ENCODE results near the gene COL28A1.
"Not testable (repeated sequence)": the region's sequence is repeated elsewhere in the genome, so short reads cannot be mapped to it uniquely, and the experiment has no call there.

The COL28A1 gene

DNA sequence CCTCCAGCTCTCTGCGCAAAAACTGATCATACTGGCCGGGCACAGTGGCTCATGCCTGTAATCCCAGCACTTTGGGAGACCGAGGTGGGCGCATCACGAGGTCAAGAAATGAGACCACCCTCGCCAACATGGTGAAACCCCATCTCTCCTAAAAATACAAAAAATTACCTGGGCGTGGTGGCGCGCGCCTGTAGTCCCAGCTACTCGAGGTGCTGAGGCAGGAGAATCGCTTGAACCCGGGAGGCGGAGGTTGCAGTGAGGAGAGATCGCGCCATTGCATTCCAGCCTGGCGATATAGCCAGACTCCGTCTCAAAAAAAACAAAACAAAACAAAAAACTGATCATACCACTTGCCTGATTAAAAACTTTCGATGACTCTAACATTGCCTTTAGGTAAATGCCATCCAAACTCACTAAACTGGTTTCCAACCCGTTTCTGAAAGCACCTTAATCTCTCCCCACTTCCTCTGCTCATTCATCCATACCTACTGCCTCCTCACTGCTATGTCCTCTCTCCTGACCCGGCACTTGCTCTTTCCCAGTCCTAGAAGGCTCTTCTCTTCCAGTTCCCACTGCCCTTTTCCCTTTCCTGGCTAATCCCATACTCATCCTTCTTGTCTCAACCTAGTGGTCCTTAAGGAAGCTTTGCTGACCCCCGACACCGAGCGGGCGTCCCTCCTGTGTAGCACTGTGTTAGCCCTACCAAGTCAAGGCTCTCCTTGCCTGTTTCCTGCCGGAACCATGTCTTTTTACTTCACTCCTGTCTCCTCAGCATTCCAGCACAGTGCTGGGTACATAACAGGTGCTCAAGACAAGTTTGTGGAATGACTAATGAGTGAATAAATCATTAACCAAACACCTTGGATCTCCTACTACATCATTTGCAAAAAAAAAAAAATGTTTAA is 30.3 kb upstream of the COL28A1 start:
- no peak overlapping the region for H3K27ac Mint-ChIP-seq
- ATAC-seq (peak; percentile 7), DNase-seq (no peak)
- H3K4me3 Mint-ChIP-seq: no peak overlapping the region
- H3K4me1 Mint-ChIP-seq: peaks cover 31% of the 10 kb centered on the region
- H3K9me3 Mint-ChIP-seq: no peaks in the 10 kb centered on the region
- H3K27me3 Mint-ChIP-seq: no peaks in the 10 kb centered on the region

DNA sequence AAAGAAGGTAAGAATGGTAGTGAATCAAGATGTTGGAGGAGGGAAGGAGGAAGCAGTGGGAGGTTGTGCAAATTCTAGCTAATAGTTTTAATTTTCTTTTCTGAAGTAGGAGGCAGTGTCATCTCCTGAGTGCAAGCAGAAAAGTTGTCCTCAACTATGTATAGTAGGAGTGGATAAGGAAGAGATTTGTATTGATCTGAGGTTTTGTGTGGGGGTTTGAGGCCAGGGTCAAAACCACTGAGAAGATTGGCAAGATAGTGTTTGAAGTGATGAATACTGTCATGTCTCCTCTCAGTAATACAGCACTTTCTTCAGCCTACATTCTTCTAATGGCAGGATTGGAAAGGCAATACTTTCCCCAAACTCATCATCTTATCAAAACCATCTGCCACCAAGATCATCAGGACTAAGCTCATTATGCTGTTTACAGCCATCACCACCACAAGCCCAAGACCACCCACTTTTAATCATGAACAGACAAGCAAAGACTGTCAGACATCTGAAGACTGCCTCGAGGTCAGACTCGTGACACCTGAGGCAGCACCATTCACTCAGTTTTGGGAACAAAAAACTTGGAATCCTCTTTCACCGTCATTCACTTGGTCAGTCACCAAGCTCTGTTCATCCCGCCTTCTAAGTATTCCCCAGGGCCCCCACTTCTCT is 29.5 kb upstream of the COL28A1 start:
- H3K4me3 Mint-ChIP-seq: no peak overlapping the region
- H3K27ac Mint-ChIP-seq: no peak overlapping the region
- H3K27me3 Mint-ChIP-seq: no peaks in the 10 kb centered on the region

DNA sequence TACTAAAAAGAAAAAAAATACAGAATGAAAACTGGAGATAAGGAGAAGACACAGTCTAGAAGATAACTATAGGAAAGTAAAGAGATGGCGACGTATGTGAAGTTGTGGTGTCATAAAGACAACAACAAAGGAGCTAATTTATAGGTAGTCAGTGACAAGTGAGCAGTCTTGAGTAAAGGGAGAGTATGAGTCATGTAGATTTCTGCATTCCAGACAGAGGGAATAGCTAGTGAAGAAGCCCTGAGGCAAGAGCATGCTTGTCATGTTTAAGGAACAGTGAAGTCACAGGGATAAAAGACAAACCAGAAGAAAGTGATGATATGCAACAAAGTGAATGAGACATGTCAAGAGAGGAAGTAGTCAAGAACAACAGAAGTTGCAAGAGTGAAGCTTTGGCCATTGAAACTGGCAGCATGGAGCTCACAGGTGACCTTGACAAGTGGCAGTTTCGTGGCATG is 28.7 kb upstream of the COL28A1 start:
- DNase-seq (no peak), ATAC-seq (no peak)
- peaks cover 15% of the 10 kb centered on the region for H3K4me1 Mint-ChIP-seq
- no peak overlapping the region for H3K4me3 Mint-ChIP-seq
- H3K27ac Mint-ChIP-seq: no peak overlapping the region
- H3K9me3 Mint-ChIP-seq: peaks cover 0 to 6% of the 10 kb centered on the region in 2 donors
- no peaks in the 10 kb centered on the region for H3K27me3 Mint-ChIP-seq

More for the DNA sequence above, 29.5 kb upstream of the COL28A1 start:
- Mint-ChIP-seq H3K9me3 (no peaks in the 10 kb centered on the region), H3K4me1 (peaks cover 23% of the 10 kb centered on the region)
- no peak for DNase-seq
- no peak for ATAC-seq

DNA sequence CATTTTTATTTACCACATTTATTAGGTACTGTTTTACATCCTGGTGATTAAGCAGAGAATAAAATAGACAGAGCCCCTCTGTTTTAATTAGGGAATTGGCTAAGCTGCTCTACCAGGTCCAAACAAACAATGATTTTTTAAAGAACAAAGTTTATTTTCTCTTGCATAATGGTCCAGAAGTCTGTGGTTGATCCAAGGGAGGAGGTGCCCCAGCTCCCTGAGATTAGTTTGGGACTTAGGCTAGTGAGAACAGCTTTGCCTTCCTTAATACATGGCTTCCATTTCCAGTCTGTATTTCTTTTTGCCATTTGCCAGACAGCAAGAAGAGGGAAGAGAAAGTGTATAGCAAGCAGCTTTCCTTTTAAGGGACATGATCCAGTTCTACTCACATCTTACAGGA is 28.1 kb upstream of the COL28A1 start:
- no peak for DNase-seq
- peaks cover 5 to 11% of the 10 kb centered on the region in 2 donors for H3K9me3 Mint-ChIP-seq
- no peaks in the 10 kb centered on the region for H3K27me3 Mint-ChIP-seq
- ATAC-seq: no peak
- H3K4me3 Mint-ChIP-seq: no peak overlapping the region
- peaks cover 10% of the 10 kb centered on the region for H3K4me1 Mint-ChIP-seq
- H3K27ac Mint-ChIP-seq: no peak overlapping the region

DNA sequence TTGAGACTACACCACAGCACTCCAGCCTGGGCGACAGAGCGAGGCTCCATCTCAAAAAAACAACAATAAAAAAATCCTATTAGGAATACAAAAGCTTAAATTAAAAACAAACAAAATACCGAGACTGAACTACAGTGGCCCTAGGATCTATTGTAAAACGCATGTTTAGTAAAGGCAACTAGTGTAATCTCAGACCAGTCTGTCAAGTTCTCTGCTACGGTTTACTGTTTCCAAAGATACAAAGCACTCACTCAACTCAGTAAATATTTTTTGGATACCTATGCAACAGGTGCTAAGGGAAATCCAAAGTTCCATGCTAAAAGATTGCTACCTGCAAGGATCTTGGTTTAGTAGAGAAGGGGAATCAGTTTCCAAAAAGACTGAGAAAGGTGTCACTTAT is 27.6 kb upstream of the COL28A1 start:
- Mint-ChIP-seq H3K9me3 (peaks cover 9 to 16% of the 10 kb centered on the region in 2 donors), H3K4me1 (peaks cover 4% of the 10 kb centered on the region), H3K4me3 (no peak overlapping the region), H3K27me3 (no peaks in the 10 kb centered on the region), H3K27ac (no peak overlapping the region)
- no peak for ATAC-seq
- DNase-seq: no peak

DNA sequence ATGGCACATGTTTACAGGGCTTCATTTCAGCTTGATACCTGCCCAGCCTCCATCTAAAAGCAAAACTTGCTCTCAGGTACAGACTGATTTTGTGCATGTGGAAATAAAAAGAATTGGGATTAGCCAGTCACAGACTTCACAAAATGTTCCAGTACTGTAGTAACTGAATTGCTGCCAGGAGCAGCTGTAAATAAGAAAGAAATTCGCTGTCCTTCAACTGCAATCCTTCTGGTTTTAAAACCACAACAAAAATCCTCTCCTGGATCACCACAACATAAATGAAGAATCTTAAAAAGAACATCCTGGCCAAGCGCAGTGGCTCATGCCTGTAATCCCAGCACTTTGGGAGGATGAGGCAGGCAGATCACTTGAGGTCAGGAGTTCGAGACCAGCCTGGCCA is 27.1 kb upstream of the COL28A1 start:
- H3K4me3 Mint-ChIP-seq: no peak overlapping the region
- H3K4me1 Mint-ChIP-seq: no peaks in the 10 kb centered on the region
- H3K27me3 Mint-ChIP-seq: no peaks in the 10 kb centered on the region
- H3K9me3 Mint-ChIP-seq: peaks cover 9 to 22% of the 10 kb centered on the region in 2 donors
- ATAC-seq (no peak), DNase-seq (no peak)
- no peak overlapping the region for H3K27ac Mint-ChIP-seq

DNA sequence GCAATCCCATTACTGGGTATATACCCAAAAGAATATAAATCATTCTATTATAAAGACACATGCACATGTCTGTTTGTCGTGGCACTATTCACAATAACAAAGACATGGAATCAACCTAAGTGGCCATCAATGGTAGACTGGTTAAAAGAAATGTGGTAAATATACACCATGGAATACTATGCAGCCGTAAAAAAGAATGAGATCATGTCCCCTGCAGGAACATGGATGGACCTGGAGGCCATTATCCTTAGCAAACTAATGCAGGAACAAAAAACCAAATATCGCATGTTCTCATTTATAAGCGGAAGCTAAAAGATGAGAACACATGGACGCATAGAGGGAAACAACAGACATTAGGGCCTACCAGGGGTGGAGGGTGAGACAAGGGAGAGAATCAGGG is 25.9 kb upstream of the COL28A1 start:
- H3K4me3 Mint-ChIP-seq, H3K27me3 Mint-ChIP-seq, DNase-seq, H3K27ac Mint-ChIP-seq, H3K4me1 Mint-ChIP-seq, ATAC-seq: not testable (repeated sequence)
- peaks cover 9 to 27% of the 10 kb centered on the region in 2 donors for H3K9me3 Mint-ChIP-seq

DNA sequence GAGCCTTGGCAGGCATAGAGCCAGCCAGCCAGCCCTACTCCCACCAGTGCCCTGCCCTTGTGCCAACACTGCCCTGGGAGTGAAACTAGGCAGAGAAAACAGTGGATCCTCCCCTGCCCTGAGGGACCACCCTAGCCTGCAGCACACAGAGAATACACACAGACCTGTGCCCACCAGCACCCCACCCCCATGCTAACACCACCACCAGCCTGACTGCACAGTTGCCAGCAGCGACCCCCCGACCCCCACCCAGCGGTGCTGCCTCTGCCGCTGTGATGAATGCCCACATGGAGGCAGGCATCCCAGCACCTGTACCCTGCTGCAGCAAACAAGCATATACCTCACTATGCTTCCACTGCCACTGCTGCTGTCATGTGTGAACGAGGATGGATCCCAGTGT is 21.6 kb upstream of the COL28A1 start:
- Mint-ChIP-seq H3K9me3 (peaks cover 9 to 27% of the 10 kb centered on the region in 2 donors), H3K4me3 (no peak overlapping the region), H3K27ac (no peak overlapping the region), H3K27me3 (no peaks in the 10 kb centered on the region), H3K4me1 (no peaks in the 10 kb centered on the region)
- DNase-seq (no peak), ATAC-seq (no peak)

DNA sequence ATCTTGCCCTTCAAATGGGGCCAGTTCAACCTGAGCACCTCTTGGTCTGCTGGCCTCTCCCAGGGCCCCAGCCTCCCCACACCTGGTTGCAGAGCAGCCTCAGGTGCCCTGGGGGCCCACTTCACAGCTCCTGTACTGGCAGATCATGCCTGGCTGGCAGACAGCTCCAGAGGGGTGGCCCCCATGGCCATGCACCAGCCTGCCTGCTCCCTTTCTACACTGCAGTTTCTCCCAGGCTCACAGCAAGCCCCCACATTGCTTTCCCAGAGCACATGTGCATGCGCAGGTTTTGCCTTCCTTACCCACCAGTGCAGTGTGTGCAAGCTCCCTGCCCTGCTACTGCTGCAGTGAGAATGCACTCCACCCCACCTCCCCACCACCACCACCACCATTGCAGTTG is 21.2 kb upstream of the COL28A1 start:
- Mint-ChIP-seq H3K27ac (no peak overlapping the region), H3K4me1 (no peaks in the 10 kb centered on the region), H3K9me3 (peaks cover 9 to 27% of the 10 kb centered on the region in 2 donors), H3K27me3 (no peaks in the 10 kb centered on the region), H3K4me3 (no peak overlapping the region)
- ATAC-seq (no peak), DNase-seq (no peak)

DNA sequence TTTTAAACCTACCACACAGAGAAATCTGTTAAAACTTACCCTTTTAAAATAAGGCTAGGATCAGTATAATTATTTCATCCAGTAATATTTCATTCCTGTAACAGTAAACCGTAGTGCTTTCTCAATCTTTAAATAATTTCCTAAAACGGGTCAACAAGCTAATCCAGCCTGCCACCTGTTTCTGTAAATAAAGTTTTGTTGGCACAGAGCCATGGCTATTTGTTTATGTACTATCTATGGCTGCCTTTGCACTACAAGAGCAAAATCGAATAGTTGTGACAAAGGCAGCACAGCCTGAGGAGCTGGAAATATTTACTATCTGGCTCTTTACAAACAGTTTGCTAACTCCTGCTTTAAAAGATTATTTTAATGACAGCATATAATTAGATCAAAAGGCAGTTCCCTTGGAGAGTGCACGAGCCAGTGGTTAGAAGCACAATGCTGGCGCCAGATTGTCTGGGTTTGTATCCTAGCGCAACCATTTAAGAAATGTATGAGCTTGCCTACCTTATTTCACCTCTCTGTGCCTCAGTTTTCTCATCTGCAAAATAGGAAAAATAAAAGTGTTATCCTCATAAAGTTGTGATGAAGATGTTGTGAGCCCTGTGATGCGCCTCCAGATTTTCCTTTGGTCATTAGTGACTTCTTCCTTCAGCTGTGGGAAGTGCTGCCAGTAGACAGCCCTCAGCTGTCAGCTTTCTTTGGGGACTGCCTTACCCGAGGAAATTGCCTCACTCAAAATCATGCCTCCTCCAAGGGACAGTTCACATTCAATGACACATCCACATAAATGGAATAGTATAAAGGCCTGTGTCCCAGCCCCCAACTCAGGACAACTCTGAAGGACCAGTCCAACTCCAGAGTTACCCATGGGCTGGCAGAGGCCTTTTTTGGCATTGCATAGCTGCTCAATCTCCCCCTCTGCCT is 19.2 kb upstream of the COL28A1 start:
- no peak overlapping the region for H3K4me3 Mint-ChIP-seq
- DNase-seq (no peak), ATAC-seq (no peak)
- no peaks in the 10 kb centered on the region for H3K4me1 Mint-ChIP-seq
- H3K27me3 Mint-ChIP-seq: no peaks in the 10 kb centered on the region
- peaks cover 9 to 27% of the 10 kb centered on the region in 2 donors for H3K9me3 Mint-ChIP-seq
- H3K27ac Mint-ChIP-seq: no peak overlapping the region

DNA sequence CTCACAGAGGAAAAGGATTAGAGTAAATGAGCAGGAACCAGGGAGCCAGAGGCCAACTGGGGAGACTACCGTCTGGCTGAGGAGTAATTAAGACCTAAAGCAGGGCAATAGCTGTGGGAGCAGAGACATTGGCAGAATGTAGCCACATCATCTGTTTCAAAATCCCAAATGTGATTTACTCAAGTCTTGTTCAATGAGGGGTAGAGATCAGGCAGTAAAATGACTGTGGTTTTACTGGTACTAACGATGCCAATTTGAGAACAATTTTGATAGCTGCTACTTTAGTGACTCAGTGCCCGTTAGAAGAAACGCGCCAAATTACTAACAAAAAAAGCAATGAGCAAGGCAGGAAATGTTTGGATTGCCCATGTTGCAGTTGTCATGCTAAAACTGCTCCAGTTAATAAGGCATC is 18.4 kb upstream of the COL28A1 start:
- H3K9me3 Mint-ChIP-seq: peaks cover 6 to 18% of the 10 kb centered on the region in 2 donors
- no peak overlapping the region for H3K4me3 Mint-ChIP-seq
- DNase-seq: no peak
- H3K4me1 Mint-ChIP-seq: no peaks in the 10 kb centered on the region
- ATAC-seq: no peak
- H3K27me3 Mint-ChIP-seq: no peaks in the 10 kb centered on the region
- no peak overlapping the region for H3K27ac Mint-ChIP-seq

DNA sequence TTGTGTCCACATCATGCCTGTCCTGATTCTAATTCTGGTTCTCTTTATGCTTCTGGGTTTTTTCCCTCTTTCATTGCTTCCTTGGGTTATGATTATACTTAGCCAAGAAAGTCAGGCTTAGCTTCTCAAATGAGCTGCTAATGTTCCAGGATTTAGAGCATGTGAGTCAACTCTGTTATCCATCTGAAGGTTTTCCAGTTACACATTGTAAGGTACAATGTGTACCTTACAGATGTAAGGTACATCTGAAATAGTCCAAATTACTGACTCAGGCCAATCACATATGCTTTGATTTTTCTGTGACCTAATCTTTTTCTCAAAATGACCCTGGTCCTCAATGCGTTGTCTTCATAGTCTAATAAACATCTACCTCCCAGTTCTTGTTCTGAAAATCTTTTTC is 17.7 kb upstream of the COL28A1 start:
- no peaks in the 10 kb centered on the region for H3K27me3 Mint-ChIP-seq
- ATAC-seq: no peak
- H3K4me1 Mint-ChIP-seq: no peaks in the 10 kb centered on the region
- no peak for DNase-seq
- H3K4me3 Mint-ChIP-seq: no peak overlapping the region
- peaks cover 0 to 12% of the 10 kb centered on the region in 2 donors for H3K9me3 Mint-ChIP-seq
- H3K27ac Mint-ChIP-seq: no peak overlapping the region

DNA sequence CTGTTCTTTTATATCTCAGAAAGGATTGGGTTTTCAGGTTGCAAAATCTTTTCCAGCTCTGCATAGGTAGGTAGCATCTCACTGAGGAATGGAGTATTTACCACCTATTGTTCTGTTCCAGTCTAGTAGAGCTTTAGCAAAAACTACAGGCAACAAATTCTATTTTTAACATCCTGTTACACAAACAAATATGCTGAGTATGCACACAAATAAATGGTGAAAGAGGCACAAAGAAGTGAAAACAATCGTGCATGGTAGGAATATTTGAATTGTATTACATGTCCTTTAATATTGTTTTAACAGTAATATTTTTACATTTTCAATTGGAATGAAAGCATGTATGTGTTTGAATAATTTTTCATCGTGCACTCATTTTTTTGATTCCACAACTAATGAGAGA is 16.5 kb upstream of the COL28A1 start:
- Mint-ChIP-seq H3K4me3 (no peak overlapping the region), H3K9me3 (peaks cover 0 to under 1% of the 10 kb centered on the region in 2 donors), H3K27ac (no peak overlapping the region), H3K4me1 (no peaks in the 10 kb centered on the region), H3K27me3 (no peaks in the 10 kb centered on the region)
- ATAC-seq (no peak), DNase-seq (no peak)

DNA sequence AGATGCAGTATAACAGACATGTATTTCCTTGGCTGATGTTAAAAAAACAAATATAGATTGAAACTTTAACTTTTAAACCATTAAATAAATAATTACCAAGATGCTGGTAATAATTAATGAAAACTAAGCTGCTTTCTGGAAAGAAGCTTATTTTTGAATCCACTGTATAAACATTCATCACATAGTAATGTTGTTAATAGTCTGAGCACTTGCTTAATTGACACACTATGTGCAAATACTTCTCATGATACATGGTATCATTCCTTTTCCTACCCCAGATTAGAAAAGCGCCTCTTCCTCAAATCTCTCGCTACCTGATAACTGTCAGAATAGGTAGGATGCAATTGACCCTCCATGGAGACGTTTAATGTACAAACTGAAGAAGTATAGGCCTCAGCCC is 15.0 kb upstream of the COL28A1 start:
- H3K9me3 Mint-ChIP-seq: no peaks in the 10 kb centered on the region
- DNase-seq (no peak), ATAC-seq (no peak)
- no peak overlapping the region for H3K4me3 Mint-ChIP-seq
- H3K27me3 Mint-ChIP-seq: no peaks in the 10 kb centered on the region
- H3K4me1 Mint-ChIP-seq: no peaks in the 10 kb centered on the region
- H3K27ac Mint-ChIP-seq: no peak overlapping the region

DNA sequence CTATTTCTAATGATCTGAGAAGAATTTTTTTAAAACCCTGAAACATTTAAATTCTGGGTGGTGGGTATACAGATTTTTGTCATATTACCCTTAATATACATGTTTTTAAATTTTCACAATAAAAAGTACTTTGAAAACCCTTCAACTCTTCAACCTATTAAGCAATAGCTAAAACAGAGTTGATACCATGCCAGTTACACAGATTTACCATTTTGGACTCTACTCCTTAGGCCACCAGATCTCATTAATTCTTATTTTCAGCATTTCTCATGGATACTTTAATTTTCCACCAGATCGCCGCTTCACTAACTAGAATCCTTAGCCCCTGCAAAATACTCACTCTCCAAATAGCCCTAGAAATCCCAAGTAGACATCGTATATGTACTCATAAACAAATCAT is 12.7 kb upstream of the COL28A1 start:
- Mint-ChIP-seq H3K4me3 (no peak overlapping the region), H3K27ac (no peak overlapping the region), H3K9me3 (no peaks in the 10 kb centered on the region), H3K4me1 (no peaks in the 10 kb centered on the region), H3K27me3 (no peaks in the 10 kb centered on the region)
- ATAC-seq (no peak), DNase-seq (no peak)
